Myocyte (in vitro differentiated cells): Measurements from ENCODE around the gene DOCK7. TPM values are rescaled to one million over a fixed set of nuclear protein-coding genes. Genes with fewer than 3 reads are reported as not detected.
"Not testable (repeated sequence)": the region's sequence is repeated elsewhere in the genome, so short reads cannot be mapped to it uniquely, and the experiment has no call there.

ENCODE experiments used
- DNase-seq: peaks from one replicate; pipeline ENCODE4 v3.0.0-alpha.2; 2012; ENCODE audit warnings: low read depth
- total RNA-seq: library from RNA; depleted of rRNA; stranded (reverse); fragments of >200 nt; gene quantifications from 2 replicates; pipeline ENCODE4 v1.2.3, GENCODE V29; 2014

The DOCK7 gene
- total RNA-seq, 1 donor from 2014 or later, result 33.0 TPM

DNA sequence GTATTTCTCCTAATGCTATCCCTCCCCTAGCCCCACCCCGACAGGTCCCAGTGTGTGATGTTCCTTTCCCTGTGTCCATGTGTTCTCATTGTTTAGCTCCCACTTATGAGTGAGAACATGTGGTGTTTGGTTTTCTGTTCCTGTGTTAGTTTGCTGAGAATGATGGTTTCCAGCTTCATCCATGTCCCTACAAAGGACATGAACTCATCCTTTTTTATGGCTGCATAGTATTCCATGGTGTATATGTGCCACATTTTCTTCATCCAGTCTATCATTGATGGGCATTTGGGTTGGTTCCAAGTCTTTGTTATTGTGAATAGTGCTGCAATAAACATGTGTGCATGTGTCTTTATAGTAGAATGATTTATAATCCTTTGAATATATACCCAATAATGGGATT is 77.6 kb downstream of the DOCK7 start:
- not testable (repeated sequence) for DNase-seq

DNA sequence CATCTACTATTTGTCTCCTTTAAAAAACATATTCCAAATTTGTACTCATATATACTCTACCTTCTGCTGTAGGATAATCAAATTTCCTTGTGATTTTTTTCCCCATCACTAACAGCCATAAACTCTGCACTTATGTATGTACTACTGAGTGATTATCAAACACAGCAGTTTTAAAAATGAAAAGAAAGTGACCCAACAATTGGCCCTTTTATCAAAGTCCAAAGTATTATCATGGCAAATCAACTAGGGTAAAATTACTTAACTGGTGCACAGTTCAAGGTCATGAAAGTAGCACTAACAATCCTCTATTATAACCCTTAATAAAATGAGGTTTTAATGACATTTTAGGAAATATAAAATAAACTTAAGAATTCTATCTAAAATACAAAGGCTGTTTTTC is 79.3 kb downstream of the DOCK7 start:
- DNase-seq, result no peak

DNA sequence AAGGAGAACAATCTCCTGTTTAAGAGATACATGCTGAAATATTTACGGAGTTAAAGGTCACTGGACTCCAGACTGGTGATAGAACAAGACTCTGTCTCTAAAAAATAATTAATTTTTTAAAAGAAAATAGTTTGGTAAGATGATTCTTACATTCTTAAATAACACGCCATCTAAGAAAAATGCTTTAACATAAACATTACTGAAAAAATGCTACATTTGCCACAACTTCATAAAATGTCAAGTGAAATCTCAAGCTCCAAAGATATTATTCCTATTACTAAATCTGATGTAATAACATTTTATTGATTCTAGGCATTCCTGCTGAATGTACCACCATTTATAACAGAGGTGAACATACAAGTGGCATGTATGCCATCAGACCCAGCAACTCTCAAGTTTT is 86.7 kb downstream of the DOCK7 start:
- DNase-seq, result no peak

DNA sequence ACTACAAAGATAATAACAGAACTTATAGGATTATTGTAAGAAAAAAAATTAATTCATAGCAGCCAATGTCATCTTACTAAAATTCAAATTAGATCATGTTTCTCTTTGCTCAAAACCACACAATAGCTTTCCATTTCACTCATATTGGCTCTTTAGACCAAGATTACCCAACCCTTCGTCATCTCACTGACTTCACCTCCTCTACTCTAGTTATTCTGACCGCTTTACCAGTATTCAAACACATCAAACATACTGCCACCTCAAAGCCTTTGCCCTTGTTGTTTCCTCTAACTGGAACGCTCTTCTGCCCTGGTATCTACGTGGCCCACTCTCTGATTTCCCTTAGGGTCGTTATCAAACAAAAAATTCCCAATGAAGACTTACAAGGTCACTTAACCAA is 89.1 kb downstream of the DOCK7 start:
- DNase-seq, result no peak

DNA sequence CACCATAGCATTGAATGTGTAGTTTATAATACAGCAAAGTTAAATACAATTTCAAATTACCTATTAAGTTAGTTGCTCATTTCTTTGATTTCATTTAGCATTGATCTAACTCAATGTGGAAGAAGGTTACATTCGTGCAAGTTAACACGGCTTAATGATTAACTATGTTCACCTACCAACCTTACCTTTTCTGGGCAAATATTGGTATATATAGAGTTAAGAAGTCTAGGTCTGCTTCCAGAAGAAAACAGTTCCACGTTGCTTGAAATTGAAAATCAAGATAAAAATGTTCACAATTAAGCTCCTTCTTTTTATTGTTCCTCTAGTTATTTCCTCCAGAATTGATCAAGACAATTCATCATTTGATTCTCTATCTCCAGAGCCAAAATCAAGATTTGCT is 90.9 kb downstream of the DOCK7 start, which contains the start of gene ANGPTL3:
ANGPTL3 (plus strand) TSS at position 240 of the 400 bp plus-strand sequence; CDS start at position 287, 47 bp downstream.
- no peak for DNase-seq

DNA sequence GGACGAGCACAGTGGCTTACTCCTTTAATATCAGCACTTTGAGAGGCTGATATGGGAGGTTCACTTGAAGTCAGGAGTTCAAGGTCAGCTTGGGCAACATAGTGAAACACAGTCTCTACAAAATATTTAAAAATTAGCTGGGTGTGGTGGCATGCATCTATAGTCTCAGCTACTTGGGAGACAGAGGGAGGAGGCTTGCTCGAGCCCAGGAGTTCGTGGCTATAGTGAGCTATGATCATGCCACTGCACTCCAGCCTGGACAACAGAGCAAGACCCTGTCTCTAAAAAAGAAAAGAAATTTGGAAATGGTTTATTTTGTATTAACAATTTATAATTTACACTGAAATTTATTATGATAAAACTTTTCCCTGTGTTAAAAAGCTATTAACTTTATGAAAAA is 92.5 kb downstream of the DOCK7 start:
- DNase-seq, result no peak

DNA sequence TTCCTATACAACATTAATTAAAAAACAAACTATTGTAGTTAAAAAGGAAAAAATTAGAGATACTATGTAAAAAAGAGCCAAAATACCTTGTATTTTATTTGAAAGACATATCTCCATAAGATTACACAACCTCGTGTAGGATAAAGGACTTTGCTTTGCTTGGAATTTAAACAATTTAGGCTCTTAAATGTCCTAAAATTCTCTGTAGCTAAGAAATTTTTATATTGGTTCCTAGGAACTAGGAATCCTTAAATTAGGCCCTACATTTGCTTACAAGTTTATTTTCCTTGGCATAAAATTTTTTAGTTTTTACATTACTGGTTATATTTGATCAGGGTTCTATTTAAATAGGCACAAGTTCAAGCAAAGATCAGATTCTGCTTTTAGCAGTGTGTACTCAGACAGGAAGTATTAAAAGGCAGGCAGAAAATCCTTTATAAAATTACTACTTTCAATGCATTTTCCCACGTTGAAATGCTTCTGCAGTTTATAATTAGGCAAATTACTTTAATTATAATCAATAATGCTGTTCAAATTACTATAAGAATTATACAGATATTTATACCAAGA is 94.3 kb downstream of the DOCK7 start:
- DNase-seq, result no peak

DNA sequence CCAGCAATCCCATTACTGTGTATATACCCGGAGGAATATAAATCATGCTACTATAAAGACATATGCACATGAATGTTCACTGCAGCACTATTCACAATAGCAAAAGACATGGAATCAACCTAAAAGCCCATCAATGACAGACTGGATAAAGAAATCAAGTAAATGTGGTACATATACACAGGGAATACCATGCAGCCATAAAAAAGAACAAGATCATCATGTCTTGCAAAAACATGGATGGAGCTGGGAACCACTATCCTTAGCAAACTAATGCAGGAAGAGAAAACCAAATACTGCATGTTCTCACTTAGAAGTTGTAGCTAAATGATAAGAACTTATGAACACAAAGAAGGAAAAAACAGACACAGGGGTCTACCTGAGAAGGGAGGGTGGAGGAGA is 97.2 kb downstream of the DOCK7 start:
- DNase-seq, result no peak

DNA sequence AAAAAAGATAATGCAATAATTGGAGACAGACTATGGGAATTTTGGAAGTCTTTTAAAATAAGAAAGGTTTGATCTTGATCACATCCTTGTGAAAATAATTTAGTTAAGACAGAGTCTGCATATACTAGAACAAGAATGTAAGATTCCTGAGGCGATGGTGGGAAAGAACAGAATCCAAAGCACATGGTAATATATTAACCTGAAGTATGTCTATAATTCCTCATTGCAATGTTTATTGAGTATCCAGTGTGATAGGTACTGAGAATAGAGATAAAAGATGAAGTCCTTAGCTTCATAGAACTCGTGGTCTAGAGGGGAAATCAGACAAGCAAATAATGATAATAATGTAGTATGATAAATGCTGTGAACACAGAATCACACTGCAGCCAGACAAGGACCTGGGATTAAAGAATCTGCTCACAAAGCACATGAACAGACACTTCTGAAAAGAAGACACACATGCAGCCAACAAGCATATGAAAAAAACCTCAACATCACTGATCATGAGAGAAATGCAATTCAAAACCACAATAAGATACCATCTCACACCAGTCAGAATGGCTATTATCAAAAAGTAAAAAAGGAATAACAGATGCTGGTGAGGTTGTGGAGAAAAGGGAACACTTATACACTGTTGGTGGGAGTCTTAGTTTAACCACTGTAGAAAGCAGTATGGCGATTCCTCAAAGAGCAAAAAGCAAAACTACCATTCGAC is 97.8 kb downstream of the DOCK7 start:
- DNase-seq, result peak; percentile 1

DNA sequence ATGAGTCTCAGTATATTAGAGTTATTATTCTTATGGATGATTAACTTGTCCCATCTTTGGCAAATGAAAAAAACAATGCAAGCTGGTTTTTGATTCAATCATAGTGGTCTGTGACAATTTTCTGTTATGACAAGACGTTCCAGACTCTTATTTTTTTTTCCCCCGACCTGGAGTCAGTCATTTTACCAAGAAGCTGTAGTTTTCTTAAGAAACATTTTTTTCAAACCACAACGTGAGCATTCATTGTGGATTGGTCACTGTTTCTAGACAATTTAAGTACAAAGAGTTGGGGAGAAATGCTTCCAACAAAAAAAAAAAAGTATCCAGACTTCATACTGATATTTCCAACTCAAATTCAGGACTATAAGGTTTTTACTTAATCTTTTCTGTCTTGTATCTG is 98.9 kb downstream of the DOCK7 start:
- peak; percentile 9 for DNase-seq

DNA sequence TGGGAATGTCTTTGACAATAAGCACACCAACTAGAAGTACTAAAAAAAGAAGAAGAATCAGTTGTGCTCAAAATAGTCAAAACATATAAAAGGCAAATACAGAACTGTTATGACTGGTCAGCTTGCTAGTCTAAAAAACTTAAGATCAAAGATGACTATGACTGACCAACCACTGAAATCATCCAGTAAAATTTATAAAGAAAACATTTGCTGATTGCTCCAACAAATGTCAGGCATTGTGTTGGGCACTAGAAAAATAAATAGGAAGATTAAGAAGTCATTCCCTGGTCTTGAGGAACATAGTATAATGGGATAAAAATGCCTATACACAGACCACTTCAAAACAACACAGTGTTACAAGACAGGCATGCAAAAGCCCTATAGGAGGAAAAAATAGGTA is 100.2 kb downstream of the DOCK7 start:
- DNase-seq, result peak; percentile 5

DNA sequence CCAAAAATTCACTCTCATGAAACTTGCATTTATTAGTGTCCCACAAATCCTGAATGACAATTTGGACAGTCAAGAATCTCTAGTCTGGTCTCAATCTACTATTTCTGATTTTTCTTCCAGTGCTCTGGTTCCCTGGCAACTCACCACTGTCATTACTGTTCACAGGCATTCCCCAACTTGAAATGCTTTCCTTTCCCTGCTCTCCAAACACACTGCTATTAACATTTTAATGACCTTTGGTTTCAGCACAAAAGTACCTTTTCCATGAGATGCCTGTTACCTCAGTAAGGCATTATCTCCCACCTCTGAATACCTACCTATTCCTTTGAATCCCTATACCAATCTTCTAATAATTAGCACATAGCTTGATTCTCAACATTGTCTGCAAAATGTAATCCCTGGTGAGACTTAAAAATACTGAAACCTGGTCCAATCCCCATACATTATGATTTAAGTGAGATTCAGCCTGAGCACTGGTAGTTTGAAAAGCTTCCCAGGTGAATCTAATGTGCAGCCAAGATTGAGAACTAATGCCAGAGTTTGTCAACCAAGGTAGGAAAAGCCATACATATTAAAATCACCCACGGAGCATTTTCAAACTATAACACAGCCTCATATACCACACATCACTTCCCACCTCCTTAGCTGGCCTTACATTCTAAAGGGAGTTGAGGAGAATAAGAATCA is 102.6 kb downstream of the DOCK7 start:
- DNase-seq, result no peak

DNA sequence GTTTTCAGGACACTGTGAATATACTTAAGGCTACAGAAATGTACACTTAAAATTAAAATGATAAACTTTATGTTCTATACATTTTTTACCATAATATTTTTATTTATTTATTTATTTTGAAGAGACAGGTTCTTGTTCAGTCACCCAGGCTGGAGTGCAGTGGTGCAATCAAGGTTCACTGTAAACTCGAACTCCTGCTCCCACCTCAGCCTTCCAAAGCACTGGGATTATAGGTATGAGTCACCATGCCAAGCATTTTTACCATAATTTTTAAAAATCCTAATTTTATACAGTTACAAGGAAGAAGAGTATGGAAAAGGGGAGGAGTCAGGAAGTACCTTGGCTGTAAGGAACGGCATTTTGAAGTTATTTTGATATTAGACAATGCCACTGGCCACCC is 114.5 kb downstream of the DOCK7 start:
- no peak for DNase-seq

DNA sequence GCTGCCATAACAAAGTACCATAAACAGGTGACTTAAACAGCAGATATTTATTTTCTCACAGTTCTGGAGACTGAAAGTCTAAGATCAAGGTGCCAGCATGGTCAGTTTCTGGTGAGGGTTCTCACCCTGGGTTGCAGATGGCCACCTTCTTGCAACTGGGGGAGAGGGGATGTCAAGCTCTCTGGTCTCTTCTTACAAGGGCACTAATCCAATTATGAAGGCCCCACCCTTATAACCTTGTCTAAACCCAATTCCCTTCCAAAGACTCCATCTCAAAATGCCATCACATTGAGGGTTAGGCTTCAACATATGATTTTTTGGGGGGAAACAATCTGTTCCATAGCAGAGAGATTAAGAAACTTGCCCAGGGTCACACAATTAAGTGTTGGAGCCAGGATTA is 115.7 kb downstream of the DOCK7 start:
- no peak for DNase-seq

DNA sequence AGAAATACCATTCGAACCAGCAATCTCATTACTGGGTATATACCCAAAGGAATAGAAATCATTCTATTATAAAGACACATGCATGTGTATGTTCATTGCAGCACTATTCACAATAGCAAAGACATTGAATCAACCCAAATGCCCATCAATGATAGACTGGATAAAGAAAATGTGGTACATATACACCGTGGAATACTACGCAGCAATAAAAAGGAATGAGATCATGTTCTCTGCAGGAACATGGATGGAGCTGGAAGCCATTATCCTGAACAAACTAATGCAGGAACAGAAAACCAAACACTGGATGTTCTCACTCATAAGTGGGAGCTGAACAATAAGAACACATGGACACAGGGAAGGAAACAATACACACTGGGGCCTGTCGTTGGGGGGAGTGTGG is 116.7 kb downstream of the DOCK7 start:
- DNase-seq, result not testable (repeated sequence)

DNA sequence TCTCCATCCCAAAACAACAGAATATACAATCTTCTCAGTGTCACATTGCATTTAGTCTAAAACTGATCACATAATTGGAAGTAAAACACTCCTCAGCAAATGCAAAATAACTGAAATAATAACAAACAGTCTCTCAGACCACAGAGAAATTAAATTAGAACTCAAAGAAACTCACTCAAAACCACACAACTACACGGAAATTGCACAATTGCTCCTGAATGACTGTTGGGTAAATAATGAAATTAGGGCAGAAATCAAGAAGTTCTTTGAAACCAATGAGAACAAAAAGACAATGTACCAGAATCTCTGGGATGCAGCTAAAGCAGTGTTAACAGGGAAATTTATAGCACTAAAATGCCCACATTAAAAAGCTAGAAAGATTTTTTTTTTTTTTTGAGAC is 120.3 kb downstream of the DOCK7 start:
- DNase-seq, result not testable (repeated sequence)

DNA sequence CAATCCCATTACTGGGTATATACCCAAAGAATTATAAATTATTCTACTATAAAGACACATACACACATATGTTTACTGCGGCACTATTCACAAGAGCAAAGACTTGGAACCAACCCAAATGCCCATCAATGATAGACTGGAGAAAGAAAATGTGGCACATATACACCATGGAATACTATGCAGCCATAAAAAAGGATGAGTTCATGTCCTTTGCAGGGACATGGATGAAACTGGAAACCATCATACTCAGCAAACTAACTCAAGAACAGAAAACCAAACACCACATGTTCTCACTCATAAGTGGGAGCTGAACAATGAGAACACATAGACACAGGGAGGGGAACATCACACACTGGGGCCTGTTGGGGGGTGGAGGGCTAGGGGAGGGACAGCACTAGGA is 121.0 kb downstream of the DOCK7 start:
- not testable (repeated sequence) for DNase-seq

DNA sequence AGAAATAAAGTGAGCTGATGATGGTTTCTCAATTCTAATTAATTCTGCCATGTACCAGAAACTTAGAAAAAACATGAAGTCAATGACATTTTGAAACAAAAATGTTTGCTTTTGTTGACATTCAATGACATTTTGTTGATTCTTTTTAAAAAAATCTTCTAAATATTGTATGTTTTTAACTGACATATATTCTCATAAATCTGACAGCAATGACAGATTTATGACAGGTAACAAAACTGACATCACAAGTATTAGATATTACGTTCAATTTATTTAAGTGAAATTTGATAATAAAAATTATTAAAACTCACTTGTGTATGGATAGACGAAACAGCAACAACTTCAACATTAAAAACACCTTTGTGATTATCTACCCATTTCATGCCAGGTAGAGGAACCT is 126.9 kb downstream of the DOCK7 start:
- DNase-seq, result no peak

DNA sequence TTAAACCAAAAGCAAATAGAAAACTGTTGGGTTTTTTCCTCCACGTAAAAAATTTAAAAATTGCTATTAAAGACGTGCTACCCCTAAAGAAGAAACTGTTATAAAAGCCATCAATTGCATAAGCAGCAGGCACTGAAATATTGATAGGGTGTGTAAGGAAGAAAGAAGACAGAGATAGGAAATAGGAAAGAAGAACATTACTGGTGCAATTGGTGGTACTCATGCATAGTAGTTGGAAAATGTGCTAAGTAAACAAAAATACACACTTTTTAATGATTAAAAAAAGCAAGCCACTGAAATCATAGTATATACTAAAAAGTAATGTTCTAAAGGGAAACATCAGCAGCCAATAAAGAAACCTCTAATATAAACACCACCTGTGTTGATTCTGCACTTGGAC is 143.6 kb downstream of the DOCK7 start:
- no peak for DNase-seq

DNA sequence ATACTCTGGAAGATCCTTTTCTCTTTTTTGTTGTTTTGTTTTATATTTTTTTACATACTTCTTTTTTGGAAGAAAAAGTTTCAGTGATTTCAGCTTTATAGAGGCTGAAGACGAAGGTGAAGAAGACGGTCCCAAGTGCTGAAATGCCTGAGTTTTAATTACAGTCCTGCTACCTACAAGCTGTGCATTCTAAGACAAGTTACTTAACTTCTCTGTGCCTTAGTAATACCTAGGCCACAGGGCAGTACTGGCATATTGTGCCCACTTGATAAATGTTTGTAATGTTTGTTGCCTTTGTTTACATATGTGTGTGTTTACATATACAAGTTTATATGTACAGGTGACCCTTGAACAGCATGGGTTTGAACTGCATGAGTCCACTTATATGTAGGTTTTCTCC is 147.1 kb downstream of the DOCK7 start:
- DNase-seq, result no peak

DNA sequence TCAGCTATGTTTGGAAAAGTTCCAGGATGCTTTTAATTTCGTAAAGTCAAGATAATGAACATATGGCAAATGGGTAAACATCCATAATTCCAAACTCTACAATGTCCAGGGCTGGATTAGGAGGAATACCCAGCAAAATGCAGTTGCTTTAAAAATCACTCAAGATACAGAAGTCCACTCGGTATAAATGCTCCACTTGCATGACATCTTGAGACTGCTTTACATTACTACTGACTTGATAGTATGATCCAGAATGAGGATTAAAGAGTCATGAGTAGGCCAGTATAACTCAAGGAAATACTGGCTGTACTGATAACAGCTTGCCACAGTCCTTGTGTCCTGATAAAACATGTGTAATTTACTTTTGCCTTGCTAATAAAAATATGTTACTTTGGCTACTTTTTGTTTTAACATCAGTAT is 149.1 kb downstream of the DOCK7 start:
- no peak for DNase-seq

DNA sequence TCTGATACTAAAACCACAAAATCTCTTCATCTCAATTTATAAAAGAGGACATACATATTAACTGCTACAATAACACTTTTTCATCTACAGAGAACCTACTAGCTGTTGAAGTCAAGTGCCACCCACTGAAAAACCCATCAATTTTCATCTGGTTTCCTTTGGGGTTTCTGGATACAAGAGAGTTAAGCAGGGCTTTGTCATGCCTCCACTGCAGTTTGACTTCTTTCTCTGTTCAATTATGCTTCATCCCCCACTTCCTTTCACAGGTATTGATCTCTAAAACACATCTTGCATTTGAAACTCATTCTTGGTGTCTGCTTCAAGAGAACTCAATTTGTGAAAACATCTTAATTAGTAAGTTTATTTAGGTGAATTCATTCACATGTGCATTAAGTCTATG is 151.3 kb downstream of the DOCK7 start:
- DNase-seq, result no peak
